Activated T-cell treated with anti-CD3 and anti-CD28 coated beads, Interleukin-2, amount 50 U/mL, for 72 hours (primary cell): ENCODE measurements around the gene RASSF4. TPM values are rescaled to one million over a fixed set of nuclear protein-coding genes. Genes with fewer than 3 reads are reported as not detected.

Experiments
- ATAC-seq, 2 donors: fragments of 150-1000 bp; cut with Tn5 transposase; replicated peaks in 1 of 2; 2 replicates each; pipeline ENCODE4 v1.10.0; 2021; ENCODE audit warnings: moderate library complexity in 2 of 2, mild to moderate bottlenecking in 1 of 2
- DNase-seq, 2 donors: peaks; one replicate each; pipeline ENCODE4 v3.0.0; 2021 to 2022; ENCODE audit warnings: mixed read lengths in 1 of 2
- H3K27ac Mint-ChIP-seq: one replicate; pipeline ENCODE4 v1.8.0; 2022; ENCODE audit warnings: mild to moderate bottlenecking, moderate library complexity, mixed read lengths
- H3K27me3 Mint-ChIP-seq: one replicate; pipeline ENCODE4 v1.8.0; 2022; ENCODE audit warnings: low read depth, mixed read lengths
- H3K36me3 Mint-ChIP-seq, 2 donors: one replicate each; pipeline ENCODE4 v1.8.0; 2022; ENCODE audit warnings: mixed read lengths in 2 of 2, mild to moderate bottlenecking in 1 of 2; ENCODE audit not compliant: insufficient read depth in 2 of 2
- H3K4me1 Mint-ChIP-seq: one replicate; pipeline ENCODE4 v1.8.0; 2022; ENCODE audit warnings: low read depth, mixed read lengths
- H3K4me3 Mint-ChIP-seq, 2 donors: one replicate each; pipeline ENCODE4 v1.8.0; 2022; ENCODE audit warnings: mild to moderate bottlenecking in 2 of 2, mixed read lengths in 2 of 2, moderate library complexity in 2 of 2
- H3K9me3 Mint-ChIP-seq, 2 donors: one replicate each; pipeline ENCODE4 v1.8.0; 2022; ENCODE audit warnings: mixed read lengths in 2 of 2
- total RNA-seq, 2 donors: library from RNA; stranded (reverse); gene quantifications; one replicate each; pipeline ENCODE4 v1.2.3, GENCODE V29; 2022

The RASSF4 gene
- total RNA-seq, 2 donors from 2014 or later: 2.6 to 2.8 TPM

GRCh38 chr10:44990965-44991364 lies 31.4 kb downstream of the RASSF4 start:
- H3K4me1 Mint-ChIP-seq: peaks cover 13% of the 10 kb centered on the region
- H3K4me3 Mint-ChIP-seq: no peak overlapping the region
- ATAC-seq: no peak
- H3K36me3 Mint-ChIP-seq: no peaks in the 10 kb centered on the region
- no peak for DNase-seq
- no peaks in the 10 kb centered on the region for H3K9me3 Mint-ChIP-seq
- H3K27me3 Mint-ChIP-seq: peaks cover 6% of the 10 kb centered on the region
- no peak overlapping the region for H3K27ac Mint-ChIP-seq

- H3K4me3 Mint-ChIP-seq: no peak overlapping the region
- peaks cover 16% of the 10 kb centered on the region for H3K4me1 Mint-ChIP-seq
- H3K27me3 Mint-ChIP-seq: peaks cover 6% of the 10 kb centered on the region
- H3K36me3 Mint-ChIP-seq: no peaks in the 10 kb centered on the region
- no peak overlapping the region for H3K27ac Mint-ChIP-seq
- ATAC-seq: no peak
- DNase-seq: no peak
- no peaks in the 10 kb centered on the region for H3K9me3 Mint-ChIP-seq
These were observed 32.0 kb downstream of the RASSF4 start for GRCh38 chr10:44991571-44991970.

- Mint-ChIP-seq H3K4me1 (peaks cover 16% of the 10 kb centered on the region), H3K36me3 (no peaks in the 10 kb centered on the region), H3K9me3 (no peaks in the 10 kb centered on the region), H3K27ac (no peak overlapping the region), H3K4me3 (no peak overlapping the region), H3K27me3 (peaks cover 6% of the 10 kb centered on the region)
- no peak for DNase-seq
- no peak for ATAC-seq
These were observed 32.6 kb downstream of the RASSF4 start for GRCh38 chr10:44992070-44992731.

GRCh38 chr10:44992732-44993225 lies 33.2 kb downstream of the RASSF4 start:
- H3K27ac Mint-ChIP-seq: no peak overlapping the region
- no peak overlapping the region for H3K4me3 Mint-ChIP-seq
- no peak for DNase-seq
- no peaks in the 10 kb centered on the region for H3K36me3 Mint-ChIP-seq
- peaks cover 16% of the 10 kb centered on the region for H3K4me1 Mint-ChIP-seq
- ATAC-seq: no peak
- H3K9me3 Mint-ChIP-seq: no peaks in the 10 kb centered on the region
- peaks cover 6% of the 10 kb centered on the region for H3K27me3 Mint-ChIP-seq

GRCh38 chr10:44993226-44993921 lies 33.8 kb downstream of the RASSF4 start:
- peaks cover 16% of the 10 kb centered on the region for H3K4me1 Mint-ChIP-seq
- no peak overlapping the region for H3K4me3 Mint-ChIP-seq
- H3K27me3 Mint-ChIP-seq: peaks cover 6% of the 10 kb centered on the region
- DNase-seq (no peak), ATAC-seq (no peak)
- no peaks in the 10 kb centered on the region for H3K9me3 Mint-ChIP-seq
- H3K36me3 Mint-ChIP-seq: no peaks in the 10 kb centered on the region
- no peak overlapping the region for H3K27ac Mint-ChIP-seq

- Mint-ChIP-seq H3K27me3 (peaks cover 6% of the 10 kb centered on the region), H3K9me3 (no peaks in the 10 kb centered on the region), H3K36me3 (no peaks in the 10 kb centered on the region), H3K4me1 (peaks cover 16% of the 10 kb centered on the region), H3K4me3 (no peak overlapping the region), H3K27ac (no peak overlapping the region)
- ATAC-seq (no peak), DNase-seq (no peak)
These were observed 34.5 kb downstream of the RASSF4 start for GRCh38 chr10:44993922-44994751.

- Mint-ChIP-seq H3K27me3 (peaks cover 5% of the 10 kb centered on the region), H3K4me1 (peaks cover 24% of the 10 kb centered on the region), H3K36me3 (peaks cover 0 to 3% of the 10 kb centered on the region in 2 donors), H3K4me3 (no peak overlapping the region), H3K9me3 (peaks cover 0 to 3% of the 10 kb centered on the region in 2 donors), H3K27ac (no peak overlapping the region)
- DNase-seq (no peak), ATAC-seq (no peak)
These were observed 35.3 kb downstream of the RASSF4 start for GRCh38 chr10:44994752-44995530.

- peaks cover 30% of the 10 kb centered on the region for H3K4me1 Mint-ChIP-seq
- H3K27me3 Mint-ChIP-seq: no peaks in the 10 kb centered on the region
- no peak overlapping the region for H3K4me3 Mint-ChIP-seq
- DNase-seq: no peak
- peaks cover 2 to 8% of the 10 kb centered on the region in 2 donors for H3K36me3 Mint-ChIP-seq
- H3K9me3 Mint-ChIP-seq: peaks cover 0 to 3% of the 10 kb centered on the region in 2 donors
- no peak overlapping the region for H3K27ac Mint-ChIP-seq
- no peak for ATAC-seq
These were observed 35.9 kb downstream of the RASSF4 start for GRCh38 chr10:44995581-44995913.

- no peak for DNase-seq
- ATAC-seq: no peak
- H3K27ac Mint-ChIP-seq: no peak overlapping the region
These were observed 36.5 kb downstream of the RASSF4 start for GRCh38 chr10:44995914-44996669.

GRCh38 chr10:44997105-44997748 lies 37.6 kb downstream of the RASSF4 start:
- DNase-seq: no peak
- Mint-ChIP-seq H3K27ac (no peak overlapping the region), H3K4me1 (peaks cover 39% of the 10 kb centered on the region), H3K4me3 (no peak overlapping the region), H3K36me3 (peaks cover 2 to 10% of the 10 kb centered on the region in 2 donors), H3K9me3 (peaks cover 0 to 3% of the 10 kb centered on the region in 2 donors), H3K27me3 (no peaks in the 10 kb centered on the region)
- ATAC-seq: no peak

More at GRCh38 chr10:44995914-44996669, 36.5 kb downstream of the RASSF4 start:
- Mint-ChIP-seq H3K27me3 (no peaks in the 10 kb centered on the region), H3K9me3 (peaks cover 0 to 3% of the 10 kb centered on the region in 2 donors), H3K4me3 (no peak overlapping the region), H3K4me1 (peaks cover 31% of the 10 kb centered on the region), H3K36me3 (peaks cover 2 to 9% of the 10 kb centered on the region in 2 donors)

- Mint-ChIP-seq H3K27me3 (no peaks in the 10 kb centered on the region), H3K27ac (no peak overlapping the region), H3K36me3 (peaks cover 5 to 19% of the 10 kb centered on the region in 2 donors), H3K9me3 (peaks cover 0 to 3% of the 10 kb centered on the region in 2 donors), H3K4me1 (peaks cover 46% of the 10 kb centered on the region), H3K4me3 (no peak overlapping the region)
- ATAC-seq (no peak), DNase-seq (no peak)
These were observed 38.6 kb downstream of the RASSF4 start for GRCh38 chr10:44998146-44998631.
